ENCODE data around the gene DEPDC7.
"Not testable (repeated sequence)": the region's sequence is repeated elsewhere in the genome, so short reads cannot be mapped to it uniquely, and the experiment has no call there.

The DEPDC7 gene

GRCh38 chr11:33015621-33016551, at the start of gene DEPDC7:
TSS of gene DEPDC7 (plus strand) at chr11:33015878. CDS start at chr11:33015956, 78 bp downstream.
- Mint-ChIP-seq H3K9me3 (no peaks in the 10 kb centered on the region), H3K4me3 (peak within 1 kb of the TSS; percentile 89 to 90 (median 89)), H3K4me1 (peaks cover 34% of the 10 kb centered on the region), H3K36me3 (ENCODE audit: low read depth) (no peaks in the 10 kb centered on the region), H3K27me3 (ENCODE audit: low read depth) (peaks cover 11% of the 10 kb centered on the region), H3K27ac (peak within 1 kb of the TSS; percentile 62 to 85 (median 75))
- TF ChIP-seq CTCF (IDR thresholded peaks at IDR 0.05; ENCODE audit: unreplicated experiment in 3 of 3): no peak

GRCh38 chr11:32968541-32968940, 47.1 kb upstream of the DEPDC7 start:
- H3K4me3 Mint-ChIP-seq: no peak overlapping the region
- H3K27ac Mint-ChIP-seq: no peak overlapping the region
- no peaks in the 10 kb centered on the region for H3K9me3 Mint-ChIP-seq
- TF ChIP-seq CTCF (IDR thresholded peaks at IDR 0.05; ENCODE audit: unreplicated experiment in 3 of 3): no peak
- no peaks in the 10 kb centered on the region for H3K27me3 Mint-ChIP-seq (ENCODE audit: low read depth)
- no peaks in the 10 kb centered on the region for H3K4me1 Mint-ChIP-seq
- peaks cover 61% of the 10 kb centered on the region for H3K36me3 Mint-ChIP-seq (ENCODE audit: low read depth)

- H3K27me3 Mint-ChIP-seq (ENCODE audit: low read depth); H3K27ac Mint-ChIP-seq; H3K4me1 Mint-ChIP-seq; H3K4me3 Mint-ChIP-seq; H3K9me3 Mint-ChIP-seq: not testable (repeated sequence)
- H3K36me3 Mint-ChIP-seq (ENCODE audit: low read depth): peaks cover 56% of the 10 kb centered on the region
These were observed 43.4 kb upstream of the DEPDC7 start for GRCh38 chr11:32972233-32972632.

- Mint-ChIP-seq H3K4me1 (no peaks in the 10 kb centered on the region), H3K9me3 (no peaks in the 10 kb centered on the region), H3K27ac (no peak overlapping the region), H3K27me3 (ENCODE audit: low read depth) (no peaks in the 10 kb centered on the region), H3K36me3 (ENCODE audit: low read depth) (peaks cover 60% of the 10 kb centered on the region), H3K4me3 (no peak overlapping the region)
- no peak for TF ChIP-seq CTCF (IDR thresholded peaks at IDR 0.05; ENCODE audit: unreplicated experiment in 3 of 3)
These were observed 42.9 kb upstream of the DEPDC7 start for GRCh38 chr11:32972781-32973180.

GRCh38 chr11:32982626-32983025, 33.1 kb upstream of the DEPDC7 start:
- TF ChIP-seq CTCF (IDR thresholded peaks at IDR 0.05; ENCODE audit: unreplicated experiment in 3 of 3): no peak
- Mint-ChIP-seq H3K4me1 (no peaks in the 10 kb centered on the region), H3K9me3 (no peaks in the 10 kb centered on the region), H3K27ac (no peak overlapping the region), H3K4me3 (no peak overlapping the region), H3K36me3 (ENCODE audit: low read depth) (peaks cover 14% of the 10 kb centered on the region), H3K27me3 (ENCODE audit: low read depth) (no peaks in the 10 kb centered on the region)

GRCh38 chr11:32983506-32983905, 32.2 kb upstream of the DEPDC7 start:
- no peak overlapping the region for H3K27ac Mint-ChIP-seq
- H3K4me1 Mint-ChIP-seq: no peaks in the 10 kb centered on the region
- H3K4me3 Mint-ChIP-seq: no peak overlapping the region
- no peaks in the 10 kb centered on the region for H3K27me3 Mint-ChIP-seq (ENCODE audit: low read depth)
- H3K36me3 Mint-ChIP-seq (ENCODE audit: low read depth): peaks cover 6% of the 10 kb centered on the region
- H3K9me3 Mint-ChIP-seq: peaks cover 4% of the 10 kb centered on the region
- no peak for TF ChIP-seq CTCF (IDR thresholded peaks at IDR 0.05; ENCODE audit: unreplicated experiment in 3 of 3)
